ENCODE results near the gene BPTF. TPM values are rescaled to one million over a fixed set of nuclear protein-coding genes. Genes with fewer than 3 reads are reported as not detected.
"Not testable (repeated sequence)": the region's sequence is repeated elsewhere in the genome, so short reads cannot be mapped to it uniquely, and the experiment has no call there.

BPTF gene
- total RNA-seq, 1 donor from 2014 or later, result 38.0 TPM

GRCh38 chr17:67821871-67822367, 3.4 kb upstream of the BPTF start:
- TF ChIP-seq, protein P1, sequence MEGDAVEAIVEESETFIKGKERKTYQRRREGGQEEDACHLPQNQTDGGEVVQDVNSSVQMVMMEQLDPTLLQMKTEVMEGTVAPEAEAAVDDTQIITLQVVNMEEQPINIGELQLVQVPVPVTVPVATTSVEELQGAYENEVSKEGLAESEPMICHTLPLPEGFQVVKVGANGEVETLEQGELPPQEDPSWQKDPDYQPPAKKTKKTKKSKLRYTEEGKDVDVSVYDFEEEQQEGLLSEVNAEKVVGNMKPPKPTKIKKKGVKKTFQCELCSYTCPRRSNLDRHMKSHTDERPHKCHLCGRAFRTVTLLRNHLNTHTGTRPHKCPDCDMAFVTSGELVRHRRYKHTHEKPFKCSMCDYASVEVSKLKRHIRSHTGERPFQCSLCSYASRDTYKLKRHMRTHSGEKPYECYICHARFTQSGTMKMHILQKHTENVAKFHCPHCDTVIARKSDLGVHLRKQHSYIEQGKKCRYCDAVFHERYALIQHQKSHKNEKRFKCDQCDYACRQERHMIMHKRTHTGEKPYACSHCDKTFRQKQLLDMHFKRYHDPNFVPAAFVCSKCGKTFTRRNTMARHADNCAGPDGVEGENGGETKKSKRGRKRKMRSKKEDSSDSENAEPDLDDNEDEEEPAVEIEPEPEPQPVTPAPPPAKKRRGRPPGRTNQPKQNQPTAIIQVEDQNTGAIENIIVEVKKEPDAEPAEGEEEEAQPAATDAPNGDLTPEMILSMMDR (conservative IDR thresholded peaks at IDR 0.05; ENCODE audit: low read depth, low read length), result no peak
- H3K4me3 ChIP-seq (ENCODE audit: low read depth, low read length), result no peak overlapping the region
- no peak for DNase-seq (ENCODE audit: low read depth)

DNA sequence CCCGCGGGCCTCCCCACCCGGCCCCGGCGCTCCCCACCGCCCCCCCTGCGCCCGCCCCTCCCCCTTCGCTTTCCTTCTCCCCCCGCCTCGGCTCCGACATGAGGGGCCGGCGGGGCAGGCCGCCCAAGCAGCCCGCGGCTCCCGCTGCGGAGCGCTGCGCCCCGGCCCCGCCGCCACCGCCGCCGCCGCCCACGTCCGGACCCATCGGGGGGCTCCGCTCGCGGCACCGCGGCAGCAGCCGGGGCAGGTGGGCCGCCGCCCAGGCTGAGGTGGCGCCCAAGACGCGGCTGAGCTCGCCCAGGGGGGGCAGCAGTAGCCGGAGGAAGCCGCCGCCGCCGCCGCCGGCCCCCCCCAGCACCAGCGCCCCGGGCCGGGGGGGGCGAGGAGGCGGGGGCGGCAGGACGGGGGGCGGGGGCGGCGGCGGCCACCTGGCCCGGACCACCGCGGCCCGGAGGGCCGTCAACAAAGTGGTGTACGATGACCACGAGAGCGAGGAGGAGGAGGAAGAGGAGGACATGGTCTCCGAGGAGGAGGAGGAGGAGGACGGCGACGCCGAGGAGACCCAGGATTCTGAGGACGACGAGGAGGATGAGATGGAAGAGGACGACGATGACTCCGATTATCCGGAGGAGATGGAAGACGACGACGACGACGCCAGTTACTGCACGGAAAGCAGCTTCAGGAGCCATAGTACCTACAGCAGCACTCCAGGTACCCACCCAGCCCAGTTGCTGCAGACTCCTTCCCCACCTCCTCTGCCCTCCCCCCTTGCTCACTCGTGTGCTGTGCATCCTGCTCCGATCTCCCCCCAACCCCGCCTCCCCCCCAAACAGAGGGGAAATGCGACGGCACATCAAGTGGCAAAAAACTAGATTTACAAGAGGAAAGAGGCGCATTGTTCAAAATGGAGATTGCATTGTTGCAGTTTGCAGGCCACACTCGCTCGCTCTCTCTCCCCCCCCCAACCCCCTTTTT, 611 bp downstream of the BPTF start:
- DNase-seq (ENCODE audit: low read depth), result not testable (repeated sequence)
- peak overlapping the region; percentile 83 for H3K4me3 ChIP-seq (ENCODE audit: low read depth, low read length)

DNA sequence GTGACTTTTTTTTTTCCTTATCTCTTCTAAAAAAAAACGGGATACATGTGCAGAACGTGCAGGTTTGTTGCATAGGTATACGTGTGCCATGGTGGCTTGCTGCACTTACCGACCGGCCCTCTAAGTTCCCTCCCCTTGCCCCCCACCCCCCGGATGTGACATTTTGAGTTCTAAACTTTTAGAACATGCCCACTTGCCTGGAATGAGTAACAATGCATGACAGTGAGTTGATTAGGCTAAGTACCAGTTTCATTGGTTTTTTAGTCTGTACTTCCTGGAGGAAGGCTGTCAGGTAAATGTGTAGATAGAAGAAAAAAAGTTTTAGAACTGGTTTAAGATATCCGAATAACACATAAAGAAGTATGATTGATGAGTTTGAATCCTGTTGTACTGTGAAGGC, 4.0 kb downstream of the BPTF start:
- no peak for DNase-seq (ENCODE audit: low read depth)
- no peak overlapping the region for H3K4me3 ChIP-seq (ENCODE audit: low read depth, low read length)
- TF ChIP-seq, protein P1 (conservative IDR thresholded peaks at IDR 0.05; ENCODE audit: low read depth, low read length), result no peak

GRCh38 chr17:67830440-67830839, 5.1 kb downstream of the BPTF start:
- no peak for DNase-seq (ENCODE audit: low read depth)
- TF ChIP-seq, protein P1 (conservative IDR thresholded peaks at IDR 0.05; ENCODE audit: low read depth, low read length), result no peak

DNA sequence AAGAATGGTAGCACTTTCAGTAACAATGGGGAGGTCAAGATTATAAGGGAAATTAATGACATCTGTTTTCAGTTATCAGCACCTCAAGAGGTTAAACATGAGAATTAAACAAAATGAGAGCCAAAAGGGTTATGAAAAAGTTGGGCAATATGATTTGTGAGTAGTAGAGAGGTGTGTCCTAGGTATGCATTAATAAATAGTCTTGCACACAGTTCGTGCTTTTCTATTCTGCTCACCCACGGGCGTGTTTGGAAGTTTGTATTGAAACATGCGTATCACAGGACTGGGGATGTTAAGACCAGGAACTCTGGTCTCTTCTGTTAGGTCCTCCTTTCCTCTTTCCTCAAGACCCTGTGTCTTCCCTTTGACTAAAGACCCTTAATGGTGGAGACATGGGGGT, 6.0 kb downstream of the BPTF start:
- TF ChIP-seq, protein P1 (conservative IDR thresholded peaks at IDR 0.05; ENCODE audit: low read depth, low read length), result no peak
- H3K4me3 ChIP-seq (ENCODE audit: low read depth, low read length), result no peak overlapping the region
- no peak for DNase-seq (ENCODE audit: low read depth)

More at GRCh38 chr17:67830440-67830839, 5.1 kb downstream of the BPTF start:
- no peak overlapping the region for H3K4me3 ChIP-seq (ENCODE audit: low read depth, low read length)

DNA sequence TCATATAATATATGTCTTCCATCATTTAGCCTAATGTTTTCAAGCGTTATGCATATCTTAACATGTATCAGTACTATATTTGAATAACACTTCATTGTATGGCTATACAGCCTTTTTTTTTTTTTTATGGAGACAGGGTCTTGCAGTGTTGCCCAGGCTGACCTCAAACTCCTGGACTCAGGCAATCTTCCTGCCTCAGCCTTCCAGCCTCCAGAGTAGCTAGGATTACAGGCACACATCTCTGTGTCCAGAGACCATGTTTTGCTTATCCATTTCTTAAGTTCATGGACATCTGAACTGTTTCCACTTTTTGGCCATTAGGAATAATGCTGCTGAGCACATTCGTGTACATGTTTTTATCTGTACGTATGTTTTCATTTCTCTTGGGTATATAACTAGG, 7.8 kb downstream of the BPTF start:
- TF ChIP-seq, protein P1 (conservative IDR thresholded peaks at IDR 0.05; ENCODE audit: low read depth, low read length), result no peak
- no peak for DNase-seq (ENCODE audit: low read depth)
- no peak overlapping the region for H3K4me3 ChIP-seq (ENCODE audit: low read depth, low read length)

DNA sequence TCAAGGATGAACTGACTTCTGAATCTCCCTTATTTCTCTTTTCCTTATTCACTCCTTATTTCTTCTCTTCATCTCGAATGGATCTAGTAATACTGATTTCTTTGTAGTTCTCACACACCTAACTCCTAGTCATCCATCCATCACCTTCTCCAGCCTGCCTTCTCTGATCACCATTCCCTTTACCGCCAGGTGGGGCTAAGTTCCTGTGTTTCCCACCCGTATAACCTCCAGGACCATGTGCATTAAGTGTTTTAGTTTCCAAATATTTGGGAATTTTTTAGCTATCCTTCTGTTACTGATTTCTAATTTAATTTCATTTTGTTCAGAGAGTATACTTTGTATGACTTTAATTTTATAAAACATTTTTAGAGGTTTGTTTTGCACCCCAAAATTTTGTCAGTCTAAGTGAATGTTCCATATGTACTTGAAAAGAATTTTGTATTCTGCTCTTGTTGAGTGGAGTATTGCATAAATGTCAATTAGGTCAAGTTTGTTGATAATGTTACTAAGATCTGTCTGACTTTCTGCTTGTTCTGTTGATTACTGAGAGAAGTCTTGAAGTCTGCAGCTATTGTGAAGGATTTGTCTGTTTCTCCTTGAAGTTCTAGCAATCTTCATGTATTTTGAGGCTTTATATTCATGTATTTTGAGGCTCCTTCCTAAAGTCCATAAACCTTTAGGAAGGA, 8.8 kb downstream of the BPTF start:
- TF ChIP-seq, protein P1 (conservative IDR thresholded peaks at IDR 0.05; ENCODE audit: low read depth, low read length), result peak; percentile 12
- DNase-seq (ENCODE audit: low read depth), result no peak
- no peak overlapping the region for H3K4me3 ChIP-seq (ENCODE audit: low read depth, low read length)

Measured in epithelial cell of proximal tubule (primary cell).